HPDE6-E6E7 (cell line): ENCODE data around the gene GADD45GIP1.

Experiments used
- DNase-seq: peaks from one replicate; pipeline ENCODE4 v3.0.0; 2011; ENCODE audit warnings: missing footprints; ENCODE audit errors: extremely low spot score

The GADD45GIP1 gene

DNA sequence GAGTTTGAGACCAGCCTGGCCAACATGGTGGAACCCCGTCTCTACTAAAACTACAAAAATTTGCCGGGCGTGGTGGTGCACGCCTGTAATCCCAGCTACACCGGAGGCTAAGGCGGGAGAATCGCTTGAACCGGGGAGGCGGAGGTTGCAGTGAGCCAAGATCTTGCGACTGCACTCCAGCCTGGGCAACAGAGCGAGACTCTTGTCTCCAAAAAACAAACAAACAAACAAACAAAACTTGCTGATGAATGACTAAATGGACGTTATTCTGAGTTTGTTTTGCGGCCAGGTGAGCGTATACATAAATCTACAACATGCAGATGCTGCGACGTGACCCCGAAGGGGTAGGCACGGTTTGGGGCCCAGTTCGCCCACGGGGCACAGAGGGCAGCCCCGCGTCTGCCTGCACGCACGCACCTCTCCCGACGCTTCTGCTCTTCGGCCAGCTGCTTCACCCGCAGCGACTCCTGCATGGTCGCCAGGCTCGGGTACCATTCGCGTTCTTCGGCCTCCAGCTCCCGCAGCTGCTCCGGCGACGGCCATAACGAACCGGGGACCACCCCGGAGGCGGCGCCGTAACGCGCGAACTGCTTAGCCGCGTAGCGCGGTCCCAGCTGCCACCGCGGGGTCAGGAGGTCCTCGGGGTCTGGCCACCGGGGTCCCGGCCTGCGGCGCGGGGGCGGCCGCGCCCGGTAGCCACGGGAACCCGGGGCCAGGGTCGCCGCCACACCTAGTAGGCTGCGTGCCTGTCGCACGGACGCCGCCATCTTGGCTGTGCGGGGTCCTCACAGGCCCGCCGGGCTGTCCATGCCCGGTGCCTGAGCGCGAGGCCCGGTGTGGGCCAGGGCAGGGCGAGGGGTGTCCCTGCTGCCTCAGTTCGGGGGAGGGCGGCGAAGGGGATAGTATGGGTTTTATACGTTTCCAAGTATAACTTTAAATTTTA, at the start of gene GADD45GIP1:
Gene GADD45GIP1, minus strand, starts transcription at position 778 of the 943 bp plus-strand sequence. Its CDS starts 11 bp downstream, at position 767.
- peak; percentile 66 for DNase-seq

DNA sequence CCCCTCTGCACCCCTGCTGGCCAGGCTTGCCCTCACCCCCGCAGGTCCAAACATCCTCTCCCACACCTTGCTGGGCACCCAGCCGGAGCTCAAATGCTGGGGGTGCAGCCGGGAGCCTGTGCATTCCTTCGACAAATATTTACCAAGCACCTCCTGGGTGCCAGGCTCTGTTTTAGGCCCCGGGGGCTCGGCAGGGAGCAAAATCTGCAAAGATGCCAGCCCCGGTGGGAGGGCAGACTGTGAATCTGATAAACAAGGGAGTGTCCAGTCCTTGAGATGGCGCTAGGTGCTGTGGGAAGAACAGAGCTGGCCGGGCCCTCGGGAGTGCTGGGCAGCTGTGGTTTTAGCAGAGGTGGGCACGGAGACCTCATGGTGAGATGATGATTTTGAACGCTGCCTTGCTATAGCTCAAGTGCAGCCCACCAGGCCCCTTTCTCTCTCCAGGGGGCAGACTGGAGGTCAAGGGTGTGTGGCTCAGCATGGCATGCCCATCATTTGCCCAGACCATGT, 48.9 kb upstream of the GADD45GIP1 start:
- DNase-seq, result no peak

DNA sequence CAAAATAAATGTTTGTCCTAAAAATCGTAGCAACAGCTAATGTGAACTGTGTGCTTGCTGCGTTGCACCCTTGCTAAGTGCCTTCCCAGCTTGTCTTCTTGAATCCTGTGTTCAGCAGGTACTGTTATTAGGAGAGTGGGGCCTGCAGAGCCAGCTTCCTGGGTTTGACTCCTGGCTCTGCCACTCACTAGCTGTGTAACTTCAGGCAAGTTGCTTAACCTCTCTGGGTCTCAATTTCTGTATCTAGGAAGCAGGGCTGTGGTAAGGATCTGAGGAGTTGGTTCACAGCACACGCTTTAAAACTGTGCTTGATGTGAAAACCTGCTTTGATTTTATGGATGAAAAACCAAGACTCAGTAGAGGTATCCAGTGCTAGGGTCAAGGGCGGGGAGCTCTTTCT, 48.2 kb upstream of the GADD45GIP1 start:
- no peak for DNase-seq

DNA sequence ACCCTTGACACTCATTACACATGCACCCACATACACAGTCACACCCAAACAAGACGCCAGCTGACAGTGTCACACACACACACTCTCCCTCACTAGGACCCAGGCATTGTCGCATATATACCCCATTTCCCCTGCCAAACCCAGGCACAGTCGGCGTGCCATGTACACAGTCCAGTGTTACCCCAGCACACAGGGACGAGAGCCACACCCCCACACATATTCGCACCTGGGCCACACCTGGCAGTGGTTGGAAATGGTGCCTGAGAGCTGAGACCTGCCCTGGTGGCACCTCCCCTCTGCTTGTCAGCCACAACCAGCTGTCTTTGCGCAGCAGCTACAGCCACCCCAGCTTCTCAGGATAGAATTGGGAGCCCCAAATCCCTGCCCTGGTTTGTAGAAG, 47.2 kb upstream of the GADD45GIP1 start:
- DNase-seq, result no peak

DNA sequence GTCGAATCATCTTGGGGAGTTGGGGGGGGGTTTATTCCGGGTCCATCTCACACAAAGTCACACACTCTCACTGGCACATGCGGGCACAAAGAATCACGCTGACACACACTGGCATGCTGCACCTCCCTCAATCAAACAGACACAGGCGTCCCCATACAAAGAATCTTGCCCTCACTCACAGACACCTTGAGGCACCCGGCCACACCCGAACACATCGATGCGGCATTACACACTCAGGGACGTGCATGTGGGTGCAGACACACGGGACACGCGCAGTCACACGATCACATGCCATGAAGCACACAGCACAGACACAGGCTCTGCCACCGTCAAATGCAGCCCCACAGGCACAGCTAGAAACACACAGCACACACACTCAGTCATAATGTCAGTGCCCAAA, 46.1 kb upstream of the GADD45GIP1 start:
- DNase-seq, result no peak

DNA sequence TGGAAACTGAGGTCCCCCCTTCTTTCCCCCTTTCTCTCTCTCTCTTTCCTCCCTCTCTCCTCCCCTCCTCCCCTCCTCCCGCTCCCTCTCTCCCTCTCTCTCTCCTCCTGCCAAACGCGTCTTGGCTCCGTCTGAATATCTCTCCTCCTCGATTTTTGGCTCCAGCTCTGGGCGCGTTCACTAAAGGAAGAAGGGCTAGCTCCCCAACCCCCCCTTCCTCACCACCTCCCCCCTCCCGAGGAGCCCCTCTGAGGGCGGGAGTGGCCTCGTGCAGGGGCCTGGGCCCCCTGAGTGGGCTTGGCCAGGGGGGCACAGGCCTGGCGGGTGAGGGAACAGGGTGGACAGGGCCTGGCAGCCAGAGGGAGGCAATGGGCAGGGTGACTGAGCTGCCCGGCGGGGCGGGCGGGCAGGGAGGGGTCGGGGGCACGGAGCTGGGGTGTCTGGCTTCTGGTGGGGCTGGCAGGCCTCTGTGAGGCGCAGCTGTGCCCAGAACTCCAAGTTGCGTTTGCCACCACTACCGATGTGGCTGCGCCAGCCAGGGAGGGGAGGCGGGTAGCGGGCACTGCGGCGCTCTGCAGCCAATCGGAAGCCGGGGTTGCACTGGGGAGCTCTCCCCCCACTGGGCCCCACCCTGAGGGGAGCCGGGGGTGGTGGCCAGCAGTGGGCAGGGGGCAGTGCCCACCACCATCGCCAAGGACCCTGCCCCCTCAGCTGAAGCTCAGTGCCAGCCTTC, 45.3 kb upstream of the GADD45GIP1 start:
- DNase-seq, result no peak

DNA sequence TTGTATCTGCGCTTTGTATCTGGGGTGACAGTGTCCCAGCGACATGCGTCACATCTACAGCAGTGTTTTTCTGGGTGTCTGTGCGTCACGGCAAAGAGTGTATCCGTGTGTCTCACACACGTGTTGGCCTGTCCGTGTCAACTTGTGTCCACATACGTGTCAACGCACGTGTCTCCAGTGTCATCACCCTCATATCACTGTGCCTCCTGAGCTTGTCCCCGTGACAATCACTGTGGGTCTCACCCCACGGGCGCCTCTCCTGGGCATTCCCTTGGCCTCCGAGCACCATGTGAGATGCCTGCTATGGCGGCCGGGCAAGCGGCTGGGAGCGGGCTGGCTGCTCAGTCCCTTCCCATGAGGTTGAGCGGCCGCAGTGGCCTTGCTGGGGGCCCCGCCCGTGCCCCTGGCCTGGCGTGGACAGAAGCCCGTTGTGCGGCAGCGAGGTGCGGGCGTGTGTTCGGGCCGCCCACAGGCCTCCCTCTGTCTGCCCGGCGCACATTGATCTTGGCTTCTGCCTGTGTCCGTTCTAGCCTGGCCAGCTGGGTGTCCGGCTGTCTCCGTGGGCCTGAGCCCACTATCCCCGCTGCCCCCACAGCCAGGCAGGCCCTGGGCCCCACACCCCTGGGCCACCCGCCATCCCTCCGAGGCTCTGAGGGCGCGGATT, 44.6 kb upstream of the GADD45GIP1 start:
- no peak for DNase-seq

DNA sequence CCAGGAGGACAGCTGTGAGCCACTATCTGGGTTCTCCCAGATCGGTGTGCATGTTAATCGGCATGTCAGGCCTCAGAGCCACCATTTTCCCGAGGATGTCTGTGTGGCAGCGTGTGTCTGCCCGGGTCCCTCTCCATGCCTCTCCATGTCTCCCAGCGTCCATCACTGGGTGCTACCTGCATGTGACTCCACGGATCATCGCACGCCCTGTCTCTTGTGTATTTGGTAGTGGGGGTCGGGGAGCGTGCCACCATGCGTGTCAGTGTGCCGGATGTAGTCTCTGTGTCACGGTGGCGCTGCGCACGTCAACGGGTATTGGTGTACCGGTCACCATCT, 44.1 kb upstream of the GADD45GIP1 start:
- no peak for DNase-seq

DNA sequence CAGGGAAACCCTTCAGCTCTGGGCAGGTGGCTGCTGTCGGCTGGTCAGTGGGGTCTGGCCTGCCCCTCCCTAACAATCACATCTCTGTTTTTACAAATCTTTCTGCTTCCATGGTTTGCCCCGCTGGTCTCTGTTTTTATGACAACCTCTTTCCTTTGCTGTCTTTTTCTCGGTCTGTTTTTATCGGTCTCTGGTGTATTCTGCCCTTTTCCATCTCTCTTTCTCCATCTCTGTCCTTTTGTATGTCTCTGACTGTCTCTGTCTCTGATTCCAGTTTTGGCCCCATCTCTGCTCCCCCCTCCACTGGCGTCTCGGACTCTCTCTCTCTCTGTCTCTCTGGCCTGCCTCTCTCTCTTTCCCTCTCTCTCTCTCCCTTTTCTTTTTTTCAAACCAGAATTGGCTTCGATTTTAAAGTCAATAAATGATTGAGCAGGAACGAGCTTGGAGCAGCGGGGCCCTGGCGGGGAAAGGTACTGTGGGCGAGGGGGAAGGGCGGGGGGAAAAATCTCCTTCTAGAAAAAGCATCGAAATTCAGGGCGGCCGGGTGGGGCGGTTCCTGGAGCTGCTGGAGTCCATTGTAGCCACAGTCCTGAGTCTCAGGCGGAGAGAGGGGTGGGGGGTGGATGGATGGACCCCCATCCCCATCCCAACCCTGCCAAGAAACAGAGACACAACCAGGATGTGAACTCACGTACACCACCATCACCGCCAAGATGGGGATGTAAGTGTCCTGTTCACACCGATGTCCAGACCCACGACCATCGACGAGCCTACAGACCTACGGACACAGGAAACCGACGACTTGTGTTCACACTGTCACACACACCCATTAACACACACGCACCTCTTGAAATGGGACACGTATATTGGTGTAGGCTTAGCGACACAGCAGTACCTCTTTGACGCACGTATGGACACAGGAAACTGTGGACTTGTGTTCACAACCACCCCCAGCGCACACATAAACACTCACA, 41.2 kb upstream of the GADD45GIP1 start:
- DNase-seq, result no peak

DNA sequence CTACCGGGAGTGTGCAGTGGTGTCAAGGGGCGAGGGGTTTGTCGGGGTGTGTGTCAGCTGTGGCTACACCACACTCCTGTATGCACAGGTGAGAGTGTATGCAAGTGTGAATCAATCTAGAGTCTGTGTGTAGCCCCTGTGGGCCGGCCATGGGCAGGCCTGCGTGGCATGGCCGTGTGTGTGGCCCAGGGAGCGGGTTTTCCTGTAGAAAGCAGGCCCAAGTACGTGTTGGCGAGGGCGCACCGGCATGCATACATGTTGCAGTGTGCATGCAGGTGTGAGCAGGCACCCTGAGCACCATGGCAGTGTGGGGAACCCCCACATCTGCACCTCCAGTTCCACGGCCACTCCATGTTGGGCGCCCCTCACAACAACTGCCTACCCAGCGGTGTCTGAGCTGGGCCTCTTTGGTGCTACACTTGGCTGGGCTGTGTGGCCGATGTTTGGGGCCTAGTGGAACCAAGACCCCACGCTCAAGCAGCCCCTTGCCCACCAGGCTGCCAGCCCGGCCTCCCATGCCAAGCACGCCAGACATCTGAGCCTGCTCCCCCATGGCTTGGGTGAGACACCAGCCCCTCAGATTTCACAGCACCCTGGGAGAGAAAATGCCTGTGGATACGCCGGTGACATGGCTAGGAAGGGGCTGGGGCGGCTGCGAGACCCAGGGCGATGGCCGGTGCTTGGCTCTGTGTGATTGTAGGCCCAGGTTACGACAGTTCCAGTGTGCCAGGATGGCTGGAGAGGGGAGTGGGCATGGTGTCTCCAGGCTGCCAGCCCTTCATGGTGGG, 40.4 kb upstream of the GADD45GIP1 start:
- DNase-seq, result no peak

DNA sequence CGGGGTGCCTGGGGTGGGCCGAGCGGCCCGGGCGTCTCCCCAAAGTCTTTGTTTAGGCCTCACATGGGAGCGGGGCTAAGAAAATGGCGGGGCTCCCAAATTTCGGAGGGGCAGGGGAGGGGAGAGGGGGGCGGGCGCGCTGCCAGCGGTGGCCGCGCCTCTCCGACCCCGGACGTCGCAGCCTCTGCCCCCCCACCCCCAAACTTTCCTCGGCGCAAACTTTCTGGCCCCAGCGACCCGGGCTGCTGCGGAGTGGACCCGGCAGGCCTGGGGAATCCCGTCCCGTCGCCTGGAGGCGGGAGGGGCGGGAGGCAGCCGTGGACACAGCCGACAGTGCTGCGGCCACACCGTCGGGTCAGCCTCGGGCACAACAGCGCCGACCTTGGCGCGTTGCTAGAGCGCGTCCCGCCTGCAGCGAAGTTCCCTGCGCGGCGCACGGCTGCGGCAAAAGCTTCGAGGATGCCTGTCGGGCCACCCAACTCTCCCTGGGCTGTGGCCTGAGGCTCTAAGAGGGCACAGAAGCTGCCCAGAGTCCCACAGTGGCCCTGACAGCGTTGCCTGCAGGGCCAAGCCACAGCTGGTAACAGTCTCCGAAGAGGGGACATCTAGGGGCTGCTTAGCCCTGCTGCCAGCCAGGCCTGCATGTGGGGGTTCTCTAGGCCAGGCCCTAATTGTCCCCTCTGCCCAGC, 39.5 kb upstream of the GADD45GIP1 start:
- no peak for DNase-seq

DNA sequence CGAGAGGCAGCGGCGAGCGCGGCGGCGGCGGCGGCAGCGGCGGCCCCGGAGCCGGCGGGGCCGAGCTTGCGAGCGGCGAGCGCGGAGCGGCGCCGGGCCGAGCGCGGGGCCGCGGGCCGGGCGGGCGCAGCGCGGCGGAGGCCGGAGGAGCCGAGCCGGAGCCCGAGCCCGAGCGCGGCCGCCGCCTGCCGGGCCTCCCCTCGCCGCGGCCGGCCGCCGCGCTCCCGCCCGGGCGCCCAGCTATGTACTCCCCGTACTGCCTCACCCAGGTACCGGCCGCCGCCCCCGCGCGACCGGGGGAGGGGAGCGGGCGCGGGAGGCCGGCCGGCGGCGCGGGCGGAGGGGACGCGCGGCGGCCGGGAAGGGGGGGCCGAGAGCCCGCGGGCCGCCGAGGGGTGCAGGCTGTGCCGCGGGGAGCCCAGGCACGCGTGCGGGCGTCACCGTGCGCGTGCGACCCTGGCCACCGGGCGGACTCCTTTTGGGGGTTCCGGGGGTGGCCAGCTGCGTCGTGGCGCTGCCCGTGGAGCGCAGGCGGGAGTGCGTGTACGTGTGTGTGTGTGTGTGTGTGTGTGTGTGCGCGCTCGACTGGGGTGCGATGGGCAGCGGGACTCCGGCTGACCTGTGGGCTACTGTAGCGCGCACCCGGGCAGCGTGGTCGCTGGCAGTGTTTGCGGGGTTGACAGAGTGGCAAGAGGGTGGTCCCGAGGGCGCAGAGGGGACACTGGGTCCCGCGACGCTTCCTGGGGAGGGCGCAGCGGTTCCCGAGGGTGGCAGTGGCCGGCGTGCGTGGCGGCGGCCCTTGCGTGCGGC, 38.8 kb upstream of the GADD45GIP1 start:
- DNase-seq, result no peak

DNA sequence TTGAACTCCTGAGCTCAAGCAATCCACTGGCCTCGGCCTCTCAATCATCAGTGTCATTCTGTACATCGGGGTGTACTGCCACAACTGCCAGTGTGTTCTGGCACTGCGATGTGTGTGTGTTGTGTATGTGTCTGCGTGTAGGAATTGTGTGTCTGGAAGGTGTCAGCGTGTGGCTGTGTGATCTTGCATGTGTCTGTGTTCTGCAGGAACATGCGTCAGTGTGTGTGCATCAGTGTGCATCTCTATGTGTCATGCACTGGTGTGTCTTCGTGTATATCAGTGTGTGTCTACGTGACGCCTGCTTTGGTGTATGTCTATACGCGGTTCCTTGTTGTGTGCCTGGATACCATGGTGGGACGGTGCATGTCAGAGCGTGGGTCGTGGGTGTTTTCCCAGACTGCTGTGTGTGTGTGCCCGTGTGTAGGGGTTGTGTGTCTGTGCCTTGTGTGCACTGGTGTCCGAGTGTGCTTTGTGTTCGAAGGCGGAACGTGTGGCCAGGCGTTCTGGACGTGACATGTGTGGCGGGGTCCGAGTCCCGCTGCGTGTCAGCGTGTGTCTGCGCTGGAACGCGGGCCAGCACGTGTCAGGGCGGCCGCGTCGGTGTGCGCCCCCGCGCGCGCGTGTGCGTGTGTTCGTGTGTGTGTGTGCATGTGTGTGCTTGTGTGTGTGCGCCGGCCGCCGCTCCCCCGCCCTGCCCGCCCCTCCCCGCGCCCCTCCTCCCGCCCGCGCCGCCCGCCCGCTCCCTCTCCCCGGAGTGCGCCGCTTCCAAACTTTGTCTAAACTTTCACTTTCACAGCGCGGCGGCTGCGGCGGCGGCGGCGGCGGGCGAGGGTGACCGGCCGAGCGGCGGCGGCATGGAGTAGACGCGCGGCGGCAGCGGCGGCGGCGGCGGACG, 37.9 kb upstream of the GADD45GIP1 start, which contains the start of gene NFIX:
Gene NFIX, plus strand, starts transcription at position 775 of the 895 bp plus-strand sequence. CDS start 363 bp downstream, outside the sequence.
- DNase-seq, result peak; percentile 59

DNA sequence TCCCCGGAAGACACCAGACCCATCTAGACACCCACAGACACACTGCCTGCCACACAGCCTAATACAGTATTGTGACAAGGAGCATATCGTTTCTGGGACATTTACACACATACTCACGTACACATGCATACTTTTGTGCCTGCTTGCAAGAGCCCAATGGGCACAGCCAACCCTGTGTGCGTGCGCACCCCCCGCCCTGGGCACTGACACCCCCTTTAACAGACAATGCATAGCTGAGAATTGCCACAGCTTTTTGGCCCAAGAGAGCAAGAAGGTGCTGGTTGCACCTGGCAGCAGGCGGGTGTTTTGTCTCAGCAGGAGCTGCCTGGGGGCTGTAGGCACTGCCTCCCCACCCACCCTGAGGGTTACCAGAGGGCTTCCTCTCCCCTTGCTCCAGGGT, 36.5 kb upstream of the GADD45GIP1 start:
- no peak for DNase-seq

DNA sequence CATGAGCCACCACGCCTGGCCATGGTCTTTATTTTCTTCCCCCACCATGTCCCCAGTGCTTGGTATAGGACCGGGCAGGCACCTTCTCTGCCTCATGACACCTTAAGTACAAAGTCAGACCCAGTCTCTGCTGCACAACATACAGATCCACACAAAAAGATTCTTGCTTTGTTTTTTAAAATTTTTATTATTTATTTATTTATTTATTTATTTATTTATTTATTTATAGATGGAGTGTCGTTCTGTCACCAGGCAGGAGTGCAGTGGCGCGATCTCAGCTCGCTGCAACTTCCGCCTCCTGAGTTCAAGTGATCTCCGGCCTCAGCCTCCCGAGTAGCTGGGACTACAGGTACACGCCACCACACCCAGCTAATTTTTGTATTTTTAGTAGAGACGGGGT, 35.7 kb upstream of the GADD45GIP1 start:
- no peak for DNase-seq

DNA sequence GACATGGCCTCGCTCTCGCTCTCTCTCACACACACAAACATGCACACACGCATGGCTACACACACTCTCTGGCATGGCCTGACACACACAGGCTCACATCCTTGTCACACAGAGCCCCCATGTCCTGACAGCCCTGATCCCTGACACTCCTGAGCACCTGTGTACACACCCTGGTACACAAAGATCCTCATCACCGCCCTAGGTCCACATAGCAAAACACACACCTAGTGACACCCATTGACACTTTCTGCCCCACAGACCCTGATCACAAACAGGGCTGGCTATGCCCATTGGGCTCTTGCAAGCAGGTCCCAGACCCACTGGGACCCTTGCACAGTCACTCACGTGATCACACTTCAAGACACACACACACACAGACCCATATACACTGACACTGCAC, 34.3 kb upstream of the GADD45GIP1 start:
- DNase-seq, result no peak

DNA sequence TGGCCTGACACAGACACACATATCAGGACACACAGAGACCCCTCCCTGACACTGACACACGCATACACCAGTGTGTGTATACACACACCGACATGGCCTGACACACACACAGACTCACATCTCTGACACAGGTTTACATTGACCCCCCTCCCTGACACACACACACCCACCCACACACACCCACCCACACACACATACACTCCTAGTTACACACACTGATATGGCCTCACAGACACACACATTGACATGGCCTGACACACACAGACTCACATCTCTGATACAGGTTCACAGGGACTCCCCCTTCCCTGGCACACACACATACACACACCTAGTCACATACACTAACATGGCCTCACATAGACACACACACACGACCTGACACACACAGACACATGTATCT, 33.8 kb upstream of the GADD45GIP1 start:
- no peak for DNase-seq

DNA sequence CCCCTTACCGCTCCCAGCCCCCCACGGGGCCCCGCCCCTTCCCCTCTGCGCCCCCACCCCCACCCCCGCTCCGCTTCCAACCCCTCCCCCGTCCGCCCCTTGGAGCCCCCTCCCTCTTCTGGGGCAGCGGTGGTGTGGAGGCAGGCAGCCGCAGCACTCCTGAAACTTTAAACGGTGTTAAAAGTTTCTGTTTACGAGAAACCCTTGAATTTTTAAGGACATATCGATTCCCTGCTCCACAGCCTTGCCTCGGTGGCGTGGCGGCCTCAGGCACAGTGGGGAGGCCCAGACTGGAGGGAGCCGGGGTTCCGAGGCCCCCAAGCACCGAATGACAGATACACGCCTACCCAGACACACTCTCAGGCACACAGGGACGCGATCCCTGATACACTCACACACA, 33.4 kb upstream of the GADD45GIP1 start:
- DNase-seq, result no peak
